Right lobe of liver (tissue), 4 donors: ENCODE data around the gene MORC3.

Experiments used
- CTCF ChIP-seq, 4 donors: fragments of 200-600 bp in 3 of 4; fragments of 450-650 bp in 1 of 4; IDR thresholded peaks; one replicate each; pipeline versions ENCODE4 v1.5.1 to v1.8.0; 2016 to 2022; ENCODE audit warnings: antibody characterized with exemption in 4 of 4, mild to moderate bottlenecking in 2 of 4
- POLR2A ChIP-seq: fragments of 450-650 bp; IDR thresholded peaks from one replicate; pipeline ENCODE4 v1.6.1; 2017; ENCODE audit warnings: antibody characterized with exemption, mild to moderate bottlenecking
- donor health status: DM: no; HTN: no; CAD: no.
- donor health status: DM: no; HTN: no; CAD: no.
- donor health status: DM: no; HTN: yes; CAD: no.

GRCh38 chr21:36347278-36347961 lies 27.4 kb downstream of the MORC3 start:
- no peak for TF ChIP-seq CTCF (IDR thresholded peaks at IDR 0.05)
- no peak for TF ChIP-seq POLR2A
